Ectodermal cell (in vitro differentiated cells): Measurements from ENCODE around the gene JPH2.
"Not testable (repeated sequence)": the region's sequence is repeated elsewhere in the genome, so short reads cannot be mapped to it uniquely, and the experiment has no call there.

ENCODE experiments used
- H3K27ac ChIP-seq: 2 replicates; pipeline ENCODE4 v1.7.0; 2013; ENCODE audit warnings: mild to moderate bottlenecking, low read depth, low read length; ENCODE audit not compliant: insufficient read depth, poor library complexity, severe bottlenecking
- H3K27me3 ChIP-seq: 2 replicates; pipeline ENCODE4 v1.7.0; 2013; ENCODE audit warnings: mild to moderate bottlenecking, low read length; ENCODE audit not compliant: insufficient read depth, control insufficient read depth, poor library complexity, severe bottlenecking
- H3K36me3 ChIP-seq: one replicate; pipeline ENCODE4 v1.7.0; 2013; ENCODE audit warnings: low read length; ENCODE audit not compliant: control insufficient read depth, insufficient read depth
- H3K4me1 ChIP-seq: one replicate; pipeline ENCODE4 v1.7.0; 2013; ENCODE audit warnings: low read length; ENCODE audit not compliant: control insufficient read depth, insufficient read depth
- H3K4me3 ChIP-seq: 2 replicates; pipeline ENCODE4 v1.7.0; 2013; ENCODE audit warnings: low read depth, low read length, control low read depth; ENCODE audit not compliant: insufficient read depth
- H3K9me3 ChIP-seq: 2 replicates; pipeline ENCODE4 v1.7.0; 2013; ENCODE audit warnings: mild to moderate bottlenecking, low read length, moderate library complexity; ENCODE audit not compliant: control insufficient read depth
- WGBS, 2 experiments: methylation state at CpG; one replicate each; pipeline ENCODE4 v1.1.7; 2013; ENCODE audit warnings: missing lambda C conversion rate in 2 of 2; 5-methylcytosine and 5-hydroxymethylcytosine counted together

JPH2 gene

GRCh38 chr20:44129300-44129699 is 57.7 kb downstream of the JPH2 start:
- not testable (repeated sequence) for H3K4me1 ChIP-seq, H3K27me3 ChIP-seq, H3K36me3 ChIP-seq, H3K9me3 ChIP-seq, H3K4me3 ChIP-seq, H3K27ac ChIP-seq
- 93 to 95% methylated on average over 7 of the region's 7 CpGs for WGBS, 2 experiments

- H3K9me3 ChIP-seq, result no peaks in the 10 kb centered on the region
- H3K27ac ChIP-seq, result no peak overlapping the region
- no peaks in the 10 kb centered on the region for H3K36me3 ChIP-seq
- no peak overlapping the region for H3K4me3 ChIP-seq
- 90 to 95% methylated on average over 3 of the region's 3 CpGs for WGBS, 2 experiments
- H3K4me1 ChIP-seq, result peaks cover 7% of the 10 kb centered on the region
- H3K27me3 ChIP-seq, result no peaks in the 10 kb centered on the region
Measured at GRCh38 chr20:44126445-44126844, 60.5 kb downstream of the JPH2 start.

DNA sequence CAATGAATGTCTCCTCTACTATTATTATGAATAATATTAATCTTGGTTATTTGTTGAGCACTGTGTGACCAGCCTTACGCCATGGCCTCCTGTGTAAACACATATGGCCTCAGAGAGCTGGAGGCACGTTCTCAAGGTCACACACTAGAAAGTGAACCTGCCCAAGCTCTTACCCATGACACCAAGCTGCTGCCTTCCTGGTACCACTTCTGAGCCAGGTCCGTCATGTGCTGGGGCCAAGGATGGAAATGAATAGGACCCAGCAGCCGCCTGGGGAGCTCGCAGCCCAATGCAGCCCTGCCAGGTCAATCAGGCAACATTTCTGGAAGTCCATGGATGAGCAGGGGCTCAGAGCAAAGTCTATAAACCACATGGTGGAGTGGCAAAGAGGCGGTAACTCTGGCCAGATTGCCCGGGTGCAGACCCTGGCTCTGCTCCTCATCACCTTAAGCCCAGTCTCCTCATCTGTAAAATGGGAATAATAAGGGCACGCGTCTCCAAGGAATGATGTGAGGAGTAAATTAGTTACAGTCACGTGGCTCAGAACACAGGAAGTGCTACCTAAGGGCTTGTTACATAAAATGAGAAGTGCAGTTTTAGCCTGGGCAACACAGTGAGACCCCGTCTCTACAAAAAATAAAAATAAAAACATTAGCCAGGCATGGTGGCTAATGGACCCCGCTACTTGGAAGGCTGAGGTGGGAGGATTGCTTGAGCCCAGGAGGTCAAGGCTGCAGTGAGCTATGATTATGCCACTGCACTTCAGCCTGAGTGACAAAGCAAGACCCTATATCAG is 61.5 kb downstream of the JPH2 start:
- H3K36me3 ChIP-seq, result no peaks in the 10 kb centered on the region
- 88 to 90% methylated on average over 12 of the region's 12 CpGs for WGBS, 2 experiments
- no peak overlapping the region for H3K4me3 ChIP-seq
- no peaks in the 10 kb centered on the region for H3K27me3 ChIP-seq
- no peak overlapping the region for H3K27ac ChIP-seq
- H3K4me1 ChIP-seq, result peaks cover 6% of the 10 kb centered on the region
- no peaks in the 10 kb centered on the region for H3K9me3 ChIP-seq

DNA sequence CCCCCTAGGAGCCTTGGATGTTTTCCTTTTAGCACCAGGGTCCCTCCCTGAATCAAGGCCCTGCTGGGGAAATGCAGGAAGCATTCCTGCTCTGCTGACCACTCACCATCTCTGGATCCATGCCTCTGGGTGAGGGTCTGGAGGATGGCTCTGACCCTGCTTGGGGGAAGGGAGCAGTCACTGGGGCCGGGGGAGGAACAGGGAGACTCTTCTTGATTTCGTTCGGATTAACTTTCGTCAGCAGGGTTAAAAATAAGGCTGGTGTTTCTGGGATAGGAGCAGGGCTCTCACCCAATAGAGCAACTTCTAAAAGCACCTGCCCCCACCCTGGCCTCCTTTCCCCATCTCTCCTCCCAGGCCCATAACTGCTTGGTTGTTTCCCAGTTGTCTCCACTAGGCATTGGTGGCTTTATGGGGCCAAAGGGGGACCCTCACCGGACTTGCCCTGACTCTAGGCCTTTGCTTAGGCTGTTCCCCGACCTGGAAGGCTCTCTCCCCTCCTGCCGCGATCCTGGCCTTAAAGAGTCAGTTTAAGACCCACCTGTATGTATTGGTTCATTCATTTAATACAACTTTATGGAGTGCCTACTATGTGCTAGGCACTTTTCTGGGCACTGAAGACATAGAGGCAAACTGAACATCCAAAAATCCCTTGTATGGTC is 63.0 kb downstream of the JPH2 start:
- Histone ChIP-seq H3K4me1 (no peaks in the 10 kb centered on the region), H3K27ac (no peak overlapping the region), H3K4me3 (no peak overlapping the region), H3K9me3 (no peaks in the 10 kb centered on the region), H3K27me3 (no peaks in the 10 kb centered on the region), H3K36me3 (no peaks in the 10 kb centered on the region)
- WGBS, 2 experiments, result 87 to 88% methylated on average over 8 of the region's 8 CpGs

DNA sequence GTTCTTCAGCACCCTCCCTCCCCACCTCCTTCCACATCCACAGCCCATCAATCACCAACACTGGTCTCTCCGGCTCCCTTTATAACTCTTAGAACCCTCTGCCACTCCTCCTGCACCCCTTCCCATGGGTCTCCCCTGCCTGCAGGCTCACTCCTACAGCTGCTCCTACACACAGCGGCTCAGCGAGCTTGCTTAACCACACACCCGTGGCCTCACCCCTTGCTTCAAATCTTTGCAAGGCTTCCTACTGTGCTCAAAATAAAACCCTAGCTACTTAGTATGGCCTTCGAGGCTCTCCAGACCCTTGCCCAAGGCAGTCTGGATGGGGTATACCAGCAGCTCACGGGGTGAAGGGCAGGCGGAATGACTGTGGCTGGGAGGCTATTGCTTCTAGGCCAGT is 63.7 kb downstream of the JPH2 start:
- WGBS, 2 experiments, result 78 to 81% methylated on average over 7 of the region's 7 CpGs
- no peaks in the 10 kb centered on the region for H3K27me3 ChIP-seq
- H3K9me3 ChIP-seq, result no peaks in the 10 kb centered on the region
- no peak overlapping the region for H3K4me3 ChIP-seq
- H3K36me3 ChIP-seq, result no peaks in the 10 kb centered on the region
- no peak overlapping the region for H3K27ac ChIP-seq
- H3K4me1 ChIP-seq, result no peaks in the 10 kb centered on the region

- H3K4me3 ChIP-seq, result no peak overlapping the region
- H3K4me1 ChIP-seq, result no peaks in the 10 kb centered on the region
- WGBS, 2 experiments, result 89 to 92% methylated on average over 9 of the region's 9 CpGs
- no peak overlapping the region for H3K27ac ChIP-seq
- H3K27me3 ChIP-seq, result no peaks in the 10 kb centered on the region
- no peaks in the 10 kb centered on the region for H3K36me3 ChIP-seq
- no peaks in the 10 kb centered on the region for H3K9me3 ChIP-seq
Measured at GRCh38 chr20:44120676-44121425, 66.1 kb downstream of the JPH2 start.

DNA sequence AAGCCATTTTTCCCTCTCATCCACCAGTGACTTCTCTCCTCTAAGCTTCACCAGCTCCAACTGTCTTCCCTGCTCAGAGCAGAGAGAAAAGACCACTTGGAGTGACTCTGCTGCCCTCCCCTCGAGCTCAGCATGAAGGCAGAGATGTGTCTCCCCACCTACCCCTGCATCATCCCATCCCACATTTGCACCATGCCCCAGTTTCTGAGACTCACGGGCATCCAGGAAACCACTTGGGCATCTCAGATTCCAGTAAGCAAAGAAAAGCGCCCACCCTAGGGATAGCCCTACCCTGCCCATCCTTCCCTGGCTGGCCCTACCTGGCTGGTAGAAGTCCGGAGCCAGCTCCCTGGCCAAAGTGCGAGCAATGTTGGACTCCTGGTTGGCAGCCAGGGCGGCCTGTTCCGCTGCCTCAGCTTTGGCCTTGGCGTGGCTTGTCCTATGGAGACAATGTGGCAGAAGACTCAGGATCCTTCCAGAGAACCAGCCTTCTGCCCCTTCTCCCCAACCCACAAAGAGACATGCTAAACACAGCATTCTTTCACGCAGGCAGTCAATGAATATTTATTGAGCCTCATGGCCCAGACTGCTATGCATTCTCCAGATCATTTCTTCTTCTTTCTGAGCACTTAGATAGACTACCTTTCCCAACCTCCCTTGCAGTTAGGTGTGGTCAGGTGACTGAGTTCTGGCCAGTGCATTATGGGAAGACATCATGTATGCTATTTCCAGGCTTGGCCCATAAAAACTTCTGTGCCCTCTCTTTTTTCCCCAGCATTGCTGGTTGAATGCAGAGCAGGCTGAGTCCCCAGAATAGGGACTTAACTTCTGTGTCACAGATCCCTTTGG is 68.6 kb downstream of the JPH2 start:
- Histone ChIP-seq H3K36me3 (no peaks in the 10 kb centered on the region), H3K9me3 (no peaks in the 10 kb centered on the region), H3K4me1 (peaks cover 5% of the 10 kb centered on the region), H3K4me3 (no peak overlapping the region), H3K27ac (no peak overlapping the region), H3K27me3 (no peaks in the 10 kb centered on the region)
- WGBS, 2 experiments, result 92 to 95% methylated on average over 9 of the region's 9 CpGs

DNA sequence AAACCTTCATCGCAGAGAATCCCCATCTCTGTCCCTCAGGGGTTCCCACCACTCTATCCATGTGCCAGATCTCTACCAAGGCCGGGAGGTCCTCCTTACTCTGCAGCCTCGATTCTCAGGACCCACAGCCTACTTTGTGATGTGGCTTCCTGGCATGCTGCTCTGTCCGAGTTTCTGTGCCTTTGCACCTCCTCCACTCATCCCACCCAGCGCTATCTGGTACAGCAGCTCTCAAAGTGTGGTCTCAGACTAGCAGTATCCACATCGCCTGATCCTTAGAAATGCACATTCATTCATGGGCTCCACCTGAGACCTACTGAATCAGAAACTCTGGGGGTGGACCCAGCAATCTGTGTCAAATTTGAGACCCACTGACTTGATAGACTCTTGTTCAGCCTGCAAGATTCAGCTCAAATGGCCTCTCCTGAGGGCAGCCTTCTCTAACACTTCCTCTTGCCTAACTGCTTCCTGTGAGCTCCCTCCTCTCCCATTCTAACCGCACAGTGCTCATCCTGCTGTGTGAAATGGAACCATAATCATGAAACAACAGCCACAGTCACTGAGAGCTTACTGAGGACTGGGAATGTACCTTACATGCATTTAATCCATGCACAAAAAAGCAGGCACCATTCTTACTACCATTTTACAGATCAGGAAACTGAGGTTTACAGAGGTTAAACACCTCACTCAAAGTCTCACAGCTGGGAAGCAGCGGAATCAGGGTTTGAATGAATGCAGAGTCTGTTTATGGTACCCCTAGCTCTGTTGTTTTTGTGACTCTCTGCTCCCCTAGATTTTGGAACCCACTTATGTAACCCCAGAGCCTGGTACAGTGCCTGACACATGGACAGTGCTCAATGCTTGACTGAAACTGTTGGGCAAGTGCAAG is 69.4 kb downstream of the JPH2 start:
- H3K27ac ChIP-seq, result no peak overlapping the region
- 91 to 93% methylated on average over 8 of the region's 8 CpGs for WGBS, 2 experiments

More for the DNA sequence above, 69.4 kb downstream of the JPH2 start:
- Histone ChIP-seq H3K4me3 (no peak overlapping the region), H3K4me1 (peaks cover 10% of the 10 kb centered on the region), H3K9me3 (no peaks in the 10 kb centered on the region), H3K27me3 (no peaks in the 10 kb centered on the region), H3K36me3 (no peaks in the 10 kb centered on the region)
